22Rv1 (cell line): Measurements from ENCODE around the gene FAM217B.
"Not testable (repeated sequence)": the region's sequence is repeated elsewhere in the genome, so short reads cannot be mapped to it uniquely, and the experiment has no call there.

Experiments used
- H3K27ac ChIP-seq: fragments of 450-650 bp; 2 replicates; pipeline ENCODE4 v1.5.1; 2017
- CTCF ChIP-seq: fragments of 450-650 bp; IDR thresholded peaks from 2 replicates; pipeline ENCODE4 v1.5.1; 2017; ENCODE audit warnings: mild to moderate bottlenecking
- ZFX ChIP-seq: fragments of 450-650 bp; IDR thresholded peaks from 2 replicates; pipeline ENCODE4 v1.6.1; 2017; ENCODE audit warnings: antibody characterized with exemption, borderline replicate concordance

Gene FAM217B

GRCh38 chr20:59947376-59947775, 7.2 kb downstream of the FAM217B start:
- TF ChIP-seq CTCF = no peak
- TF ChIP-seq ZFX = no peak
- H3K27ac ChIP-seq = no peak overlapping the region

- no peak for TF ChIP-seq CTCF
- TF ChIP-seq ZFX = no peak
- H3K27ac ChIP-seq = no peak overlapping the region
These were observed 8.0 kb downstream of the FAM217B start for GRCh38 chr20:59948212-59948611.

- no peak overlapping the region for H3K27ac ChIP-seq
- TF ChIP-seq ZFX (no peak), CTCF (peak; percentile 80)
These were observed 8.9 kb downstream of the FAM217B start for GRCh38 chr20:59948828-59949720.

GRCh38 chr20:59949911-59950310, 9.7 kb downstream of the FAM217B start:
- no peak overlapping the region for H3K27ac ChIP-seq

GRCh38 chr20:59954718-59955117, 14.5 kb downstream of the FAM217B start:
- TF ChIP-seq ZFX = no peak
- H3K27ac ChIP-seq = no peak overlapping the region

More at GRCh38 chr20:59949911-59950310, 9.7 kb downstream of the FAM217B start:
- TF ChIP-seq CTCF (no peak), ZFX (no peak)

GRCh38 chr20:59955131-59955796, 15.1 kb downstream of the FAM217B start:
- TF ChIP-seq CTCF = peak; percentile 80
- no peak for TF ChIP-seq ZFX

GRCh38 chr20:59957568-59957967, 17.4 kb downstream of the FAM217B start:
- not testable (repeated sequence) for H3K27ac ChIP-seq

More at GRCh38 chr20:59955131-59955796, 15.1 kb downstream of the FAM217B start:
- H3K27ac ChIP-seq = no peak overlapping the region

- H3K27ac ChIP-seq = no peak within 1 kb of the TSS
- TF ChIP-seq CTCF (no peak), ZFX (no peak)
These were observed 17.9 kb downstream of the FAM217B start, which contains the start of gene CDH26 for GRCh38 chr20:59958123-59958522. TSS of gene CDH26 (plus strand) at chr20:59958423. CDS start at chr20:59958727, 304 bp downstream.
